ENCODE data around the gene FAM171A1.
"Not testable (repeated sequence)": the region's sequence is repeated elsewhere in the genome, so short reads cannot be mapped to it uniquely, and the experiment has no call there.

FAM171A1 gene

GRCh38 chr10:15344876-15345285 lies 26.2 kb downstream of the FAM171A1 start:
- no peak for DNase-seq (ENCODE audit: low read depth)

- DNase-seq (ENCODE audit: low read depth), result no peak
These were observed 26.7 kb downstream of the FAM171A1 start for GRCh38 chr10:15344256-15344875.

- DNase-seq (ENCODE audit: low read depth), result no peak
These were observed 28.1 kb downstream of the FAM171A1 start for GRCh38 chr10:15342970-15343369.

GRCh38 chr10:15341502-15342128 lies 29.5 kb downstream of the FAM171A1 start:
- DNase-seq (ENCODE audit: low read depth), result no peak

- no peak for DNase-seq (ENCODE audit: low read depth)
These were observed 31.2 kb downstream of the FAM171A1 start for GRCh38 chr10:15339892-15340291.

- DNase-seq (ENCODE audit: low read depth), result not testable (repeated sequence)
These were observed 33.6 kb downstream of the FAM171A1 start for GRCh38 chr10:15337441-15337923.

- DNase-seq (ENCODE audit: low read depth), result no peak
These were observed 34.9 kb downstream of the FAM171A1 start for GRCh38 chr10:15336211-15336610.

- no peak for DNase-seq (ENCODE audit: low read depth)
These were observed 35.6 kb downstream of the FAM171A1 start for GRCh38 chr10:15335508-15335907.

GRCh38 chr10:15334650-15335323 lies 36.3 kb downstream of the FAM171A1 start:
- no peak for DNase-seq (ENCODE audit: low read depth)

GRCh38 chr10:15333909-15334649 lies 37.0 kb downstream of the FAM171A1 start:
- DNase-seq (ENCODE audit: low read depth), result no peak

GRCh38 chr10:15333181-15333580 lies 37.9 kb downstream of the FAM171A1 start:
- not testable (repeated sequence) for DNase-seq (ENCODE audit: low read depth)

- DNase-seq (ENCODE audit: low read depth), result no peak
These were observed 39.6 kb downstream of the FAM171A1 start for GRCh38 chr10:15331461-15331860.

- DNase-seq (ENCODE audit: low read depth), result no peak
These were observed 41.7 kb downstream of the FAM171A1 start for GRCh38 chr10:15329437-15329836.

GRCh38 chr10:15325944-15326284 lies 45.2 kb downstream of the FAM171A1 start:
- DNase-seq (ENCODE audit: low read depth), result no peak

GRCh38 chr10:15325243-15325943 lies 45.7 kb downstream of the FAM171A1 start:
- DNase-seq (ENCODE audit: low read depth), result peak; percentile 40

- DNase-seq (ENCODE audit: low read depth), result no peak
These were observed 46.5 kb downstream of the FAM171A1 start for GRCh38 chr10:15324611-15325010.

GRCh38 chr10:15324113-15324512 lies 47.0 kb downstream of the FAM171A1 start:
- no peak for DNase-seq (ENCODE audit: low read depth)

- DNase-seq (ENCODE audit: low read depth), result no peak
These were observed 48.7 kb downstream of the FAM171A1 start for GRCh38 chr10:15322356-15322755.

GRCh38 chr10:15321431-15322341 lies 49.4 kb downstream of the FAM171A1 start:
- DNase-seq (ENCODE audit: low read depth), result no peak

- no peak for DNase-seq (ENCODE audit: low read depth)
These were observed 50.4 kb downstream of the FAM171A1 start for GRCh38 chr10:15320522-15321203.
